ENCODE measurements around the gene SLC13A2. TPM values are rescaled to one million over a fixed set of nuclear protein-coding genes. Genes with fewer than 3 reads are reported as not detected.

The SLC13A2 gene
- total RNA-seq, 1 donor from 2014 or later, result not detected

- Histone ChIP-seq H3K36me3 (ENCODE audit: control insufficient read depth, insufficient read depth, low read length) (no peaks in the 10 kb centered on the region), H3K4me3 (ENCODE audit: low read depth, low read length) (no peak overlapping the region), H3K27me3 (ENCODE audit: control insufficient read depth, insufficient read depth, low read length) (no peaks in the 10 kb centered on the region)
- FAIRE-seq (no peak), DNase-seq (ENCODE audit: low read depth) (no peak)
- TF ChIP-seq CTCF (IDR thresholded peaks at IDR 0.05; ENCODE audit: insufficient read depth, low read length, severe bottlenecking), result no peak
These were observed 677 bp downstream of the SLC13A2 start for GRCh38 chr17:28474111-28474531.

DNA sequence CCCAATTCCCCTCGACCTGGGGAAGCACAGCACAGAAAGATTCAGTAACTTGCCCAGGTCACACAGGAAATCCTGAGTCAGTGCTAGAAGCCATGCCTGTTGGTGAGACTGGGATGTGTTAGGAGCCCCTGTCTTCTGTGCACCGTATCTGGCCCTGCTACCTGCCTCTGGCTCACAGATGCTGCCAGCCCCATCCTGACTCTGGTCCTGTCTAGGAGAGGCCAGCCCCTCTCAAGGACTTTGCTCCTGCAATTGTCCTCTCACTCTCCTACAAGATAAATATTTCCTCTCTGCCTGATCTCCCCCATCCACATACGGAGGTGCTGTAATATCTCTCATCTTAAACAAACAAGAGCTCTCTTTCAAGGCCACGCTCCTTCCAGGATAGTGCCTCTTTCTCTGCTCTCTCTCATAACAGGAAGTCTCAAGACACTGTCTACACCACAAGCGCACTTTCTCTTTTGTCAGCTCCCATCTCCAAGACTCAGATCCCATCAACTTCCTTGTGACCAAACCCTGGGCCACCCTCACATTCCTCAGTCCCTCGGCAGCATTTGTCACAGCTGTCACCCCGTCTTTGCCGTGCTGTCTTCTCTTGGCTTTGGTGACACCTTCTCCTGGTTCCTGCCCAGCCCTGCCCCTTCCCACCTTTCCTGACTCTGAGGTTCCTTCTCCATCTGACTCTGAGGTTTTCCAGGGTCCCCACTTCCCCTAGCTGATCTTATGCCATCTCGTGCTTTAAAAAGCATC, 1.9 kb downstream of the SLC13A2 start:
- H3K27me3 ChIP-seq (ENCODE audit: control insufficient read depth, insufficient read depth, low read length), result no peaks in the 10 kb centered on the region
- H3K4me3 ChIP-seq (ENCODE audit: low read depth, low read length), result no peak overlapping the region
- H3K36me3 ChIP-seq (ENCODE audit: control insufficient read depth, insufficient read depth, low read length), result no peaks in the 10 kb centered on the region
- DNase-seq (ENCODE audit: low read depth) (no peak), FAIRE-seq (no peak)
- no peak for TF ChIP-seq CTCF (IDR thresholded peaks at IDR 0.05; ENCODE audit: insufficient read depth, low read length, severe bottlenecking)

DNA sequence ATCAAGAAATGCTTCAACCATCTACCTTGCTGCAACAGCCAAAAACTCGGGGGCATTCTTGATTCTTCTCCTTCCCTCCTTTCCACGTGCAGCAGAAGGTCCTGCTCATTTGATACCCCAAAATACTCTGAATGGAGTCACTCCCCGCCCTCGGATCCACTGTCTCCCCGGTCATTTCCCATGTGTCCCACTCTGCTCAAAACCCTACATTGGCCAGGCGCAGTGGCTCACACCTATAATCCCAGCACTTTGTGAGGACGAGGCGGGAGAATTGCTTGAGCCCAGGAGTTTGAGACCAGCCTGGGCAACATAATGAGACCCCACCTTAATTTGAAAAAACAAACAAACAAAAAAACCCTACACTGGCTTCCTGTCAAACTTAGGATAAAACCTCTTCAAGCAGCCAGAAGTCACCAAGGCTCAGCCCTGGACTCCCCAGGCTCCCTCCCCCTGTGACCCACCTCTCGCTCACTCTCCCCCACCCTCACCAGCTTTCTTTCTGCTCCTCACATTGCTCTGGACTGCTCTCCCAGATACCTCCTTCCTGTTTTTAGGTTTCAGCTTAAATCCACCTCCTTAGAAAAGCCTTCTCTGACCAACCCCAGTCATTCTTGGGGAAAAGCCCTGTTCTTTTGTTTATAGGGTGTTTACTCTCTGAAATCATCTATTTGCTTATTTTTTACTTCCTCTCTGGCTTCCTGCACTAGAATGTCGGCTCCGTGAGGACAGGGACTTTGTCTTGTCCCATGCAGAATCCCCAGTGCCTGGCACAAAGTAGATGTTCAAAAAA, 2.8 kb downstream of the SLC13A2 start:
- no peak overlapping the region for H3K4me3 ChIP-seq (ENCODE audit: low read depth, low read length)
- TF ChIP-seq CTCF (IDR thresholded peaks at IDR 0.05; ENCODE audit: insufficient read depth, low read length, severe bottlenecking), result no peak
- no peaks in the 10 kb centered on the region for H3K36me3 ChIP-seq (ENCODE audit: control insufficient read depth, insufficient read depth, low read length)
- no peaks in the 10 kb centered on the region for H3K27me3 ChIP-seq (ENCODE audit: control insufficient read depth, insufficient read depth, low read length)
- no peak for DNase-seq (ENCODE audit: low read depth)
- FAIRE-seq, result no peak

GRCh38 chr17:28477928-28478327, 4.5 kb downstream of the SLC13A2 start:
- no peak for FAIRE-seq
- no peak overlapping the region for H3K4me3 ChIP-seq (ENCODE audit: low read depth, low read length)

More at GRCh38 chr17:28477928-28478327, 4.5 kb downstream of the SLC13A2 start:
- no peak for TF ChIP-seq CTCF (IDR thresholded peaks at IDR 0.05; ENCODE audit: insufficient read depth, low read length, severe bottlenecking)
- Histone ChIP-seq H3K36me3 (ENCODE audit: control insufficient read depth, insufficient read depth, low read length) (no peaks in the 10 kb centered on the region), H3K27me3 (ENCODE audit: control insufficient read depth, insufficient read depth, low read length) (no peaks in the 10 kb centered on the region)
- DNase-seq (ENCODE audit: low read depth), result no peak
